CD14-positive monocyte (primary cell): ENCODE measurements around the gene GALNT10. TPM values are rescaled to one million over a fixed set of nuclear protein-coding genes. Genes with fewer than 3 reads are reported as not detected.

Source experiments
- DNase-seq, 3 donors: peaks; one replicate each; pipeline ENCODE4 v3.0.0-alpha.2; 2011 to 2022
- H2AFZ ChIP-seq: 2 replicates; pipeline ENCODE4 v1.6.0; 2012; ENCODE audit warnings: mild to moderate bottlenecking, low read depth, low read length, inconsistent platforms; ENCODE audit not compliant: insufficient read depth, poor library complexity, severe bottlenecking
- H3K27ac ChIP-seq, 2 donors: 1 replicate in 1 of 2; 2 replicates in 1 of 2; pipeline ENCODE4 v1.5.1; 2012 to 2013; ENCODE audit warnings: low read length in 2 of 2, control low read depth in 1 of 2, inconsistent platforms in 1 of 2, low read depth in 1 of 2, mild to moderate bottlenecking in 1 of 2
- H3K27me3 ChIP-seq, 2 donors: one replicate each; pipeline versions ENCODE4 v1.6.0 to v1.6.1; 2011 to 2013; ENCODE audit warnings: low read length in 2 of 2; ENCODE audit not compliant: control insufficient read depth in 2 of 2, insufficient read depth in 2 of 2
- H3K36me3 ChIP-seq, 2 donors: replicated peaks in 1 of 2; 1 replicate in 1 of 2; 2 replicates in 1 of 2; pipeline versions ENCODE4 v1.5.1 to v1.6.1; 2012 to 2013; ENCODE audit warnings: low read length in 2 of 2, control low read depth in 1 of 2, inconsistent platforms in 1 of 2, mild to moderate bottlenecking in 1 of 2; ENCODE audit not compliant: insufficient read depth in 2 of 2, control insufficient read depth in 1 of 2
- H3K4me1 ChIP-seq, 2 donors: 1 replicate in 1 of 2; 2 replicates in 1 of 2; pipeline versions ENCODE4 v1.5.1 to v1.6.1; 2012 to 2013; ENCODE audit warnings: low read length in 2 of 2, control low read depth in 1 of 2, inconsistent platforms in 1 of 2, mild to moderate bottlenecking in 1 of 2, moderate library complexity in 1 of 2; ENCODE audit not compliant: insufficient read depth in 2 of 2, control insufficient read depth in 1 of 2
- H3K4me2 ChIP-seq: replicated peaks from 2 replicates; pipeline ENCODE3; 2012; ENCODE audit warnings: low read length, moderate library complexity, mild to moderate bottlenecking; ENCODE audit not compliant: poor library complexity, severe bottlenecking; ENCODE audit errors: extremely low read depth
- H3K4me3 ChIP-seq, 3 experiments: fragments of 200-600 bp in 1 of 3; sonication (generic) in 1 of 3; replicated peaks in 1 of 3; 1 replicate in 2 of 3; 2 replicates in 1 of 3; pipeline ENCODE4 v1.5.1; 2011 to 2013; ENCODE audit warnings: low read length in 3 of 3, mild to moderate bottlenecking in 3 of 3, control low read depth in 2 of 3, low read depth in 2 of 3, inconsistent platforms in 1 of 3, moderate library complexity in 1 of 3
- H3K79me2 ChIP-seq: 2 replicates; pipeline ENCODE4 v1.6.0; 2012; ENCODE audit warnings: mild to moderate bottlenecking, control low read depth, inconsistent platforms, low read length, moderate library complexity; ENCODE audit not compliant: insufficient read depth
- H3K9ac ChIP-seq: 2 replicates; pipeline ENCODE4 v1.6.0; 2017; ENCODE audit warnings: low read length, mild to moderate bottlenecking; ENCODE audit not compliant: insufficient read depth, poor library complexity, severe bottlenecking
- H3K9me3 ChIP-seq, 2 donors: replicated peaks in 1 of 2; 1 replicate in 1 of 2; 2 replicates in 1 of 2; pipeline versions ENCODE4 v1.5.1 to v1.6.1; 2012 to 2013; ENCODE audit warnings: low read length in 2 of 2, control low read depth in 1 of 2; ENCODE audit not compliant: control insufficient read depth in 1 of 2, insufficient read depth in 1 of 2
- H4K20me1 ChIP-seq: 2 replicates; pipeline ENCODE4 v1.6.0; 2012; ENCODE audit warnings: mild to moderate bottlenecking, low read length, control low read depth, moderate library complexity; ENCODE audit not compliant: insufficient read depth
- H3K27ac Mint-ChIP-seq, 7 donors: one replicate each; pipeline ENCODE4 v1.8.0; 2020; ENCODE audit warnings: mild to moderate bottlenecking in 7 of 7, mixed read lengths in 7 of 7, moderate library complexity in 6 of 7, inconsistent platforms in 2 of 7
- H3K27me3 Mint-ChIP-seq, 3 donors: one replicate each; pipeline ENCODE4 v1.8.0; 2021 to 2022; ENCODE audit warnings: low read depth in 3 of 3, mild to moderate bottlenecking in 3 of 3, mixed read lengths in 3 of 3, moderate library complexity in 3 of 3, inconsistent platforms in 1 of 3
- H3K36me3 Mint-ChIP-seq, 2 donors: one replicate each; pipeline ENCODE4 v1.8.0; 2020; ENCODE audit warnings: mixed read lengths in 2 of 2, inconsistent platforms in 1 of 2, mild to moderate bottlenecking in 1 of 2
- H3K4me1 Mint-ChIP-seq: one replicate; pipeline ENCODE4 v1.8.0; 2020; ENCODE audit warnings: mild to moderate bottlenecking, mixed read lengths
- H3K4me3 Mint-ChIP-seq, 2 donors: one replicate each; pipeline ENCODE4 v1.8.0; 2020; ENCODE audit warnings: mild to moderate bottlenecking in 2 of 2, mixed read lengths in 2 of 2, moderate library complexity in 1 of 2
- H3K9me3 Mint-ChIP-seq, 7 donors: one replicate each; pipeline ENCODE4 v1.8.0; 2020 to 2022; ENCODE audit warnings: mixed read lengths in 7 of 7, mild to moderate bottlenecking in 6 of 7, moderate library complexity in 6 of 7, inconsistent platforms in 2 of 7
- WGBS: methylation state at CpG from one replicate; pipeline ENCODE4 v1.1.5; 2013; ENCODE audit warnings: missing lambda C conversion rate; ENCODE audit not compliant: insufficient coverage; 5-methylcytosine and 5-hydroxymethylcytosine counted together
- intact Hi-C, 2 donors: fragments of 100-400 bp; cut with micrococcal nuclease; formaldehyde crosslinking; loops; one replicate each; pipeline versions ENCODE4 v1.15.0 to v1.15.1; 2023
- polyA plus RNA-seq, 3 donors: library from polyadenylated mRNA; depleted of rRNA in 1 of 3; unstranded in 2 of 3; stranded (reverse) in 1 of 3; fragments of 300-500 nt in 2 of 3; fragments of >200 nt in 1 of 3; fragmentation: Illumina TruSeq in 2 of 3; gene quantifications; 1 replicate in 2 of 3; 2 replicates in 1 of 3; pipeline ENCODE4 v1.2.3, GENCODE V29; 2012 to 2021
- TF ChIP-seq, protein P1 (sequence below): fragments of 200-600 bp; IDR thresholded peaks from one replicate; pipeline ENCODE4 v1.8.0; 2022; ENCODE audit warnings: antibody characterized with exemption, mild to moderate bottlenecking

Gene GALNT10
- polyA plus RNA-seq, 3 donors: 6.2 to 11.6 (median 7.3) TPM

DNA sequence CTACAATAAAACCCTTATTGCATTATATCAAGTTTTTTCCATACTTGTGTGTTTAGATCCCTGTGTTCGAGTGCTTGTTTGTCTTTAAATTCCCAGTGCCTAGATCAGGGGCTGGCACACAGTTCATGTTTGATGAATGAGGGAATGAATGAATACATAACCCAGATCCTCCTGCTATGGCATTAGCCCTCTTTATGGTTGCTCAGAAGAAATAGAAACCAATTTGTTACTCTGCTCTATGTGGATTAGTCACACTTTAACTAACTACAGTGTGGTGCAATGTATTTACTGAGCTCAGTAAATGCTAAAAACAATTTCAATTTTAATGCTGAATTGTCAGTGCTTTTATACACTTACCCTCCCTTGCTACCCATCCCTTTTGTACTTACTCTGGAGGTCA is 16.4 kb upstream of the GALNT10 start:
- no peak overlapping the region for H3K4me2 ChIP-seq
- intact Hi-C loops: no loop called here
- WGBS: no CpG with 5 or more reads among the region's 1 CpG
- H3K27ac ChIP-seq: no peak overlapping the region
- H3K4me3 ChIP-seq: no peak overlapping the region
- H3K4me1 ChIP-seq: no peaks in the 10 kb centered on the region
- no peak overlapping the region for H3K9ac ChIP-seq
- Mint-ChIP-seq H3K9me3 (peaks cover 0 to 5% (median 0%) of the 10 kb centered on the region in 7 donors), H3K27me3 (peaks cover 5 to 8% (median 7%) of the 10 kb centered on the region in 3 donors), H3K4me1 (peaks cover 6% of the 10 kb centered on the region), H3K27ac (no peak overlapping the region), H3K4me3 (no peak overlapping the region), H3K36me3 (no peaks in the 10 kb centered on the region)
- H3K79me2 ChIP-seq: no peaks in the 10 kb centered on the region
- H4K20me1 ChIP-seq: no peaks in the 10 kb centered on the region
- no peaks in the 10 kb centered on the region for H3K36me3 ChIP-seq
- no peaks in the 10 kb centered on the region for H3K27me3 ChIP-seq
- no peaks in the 10 kb centered on the region for H3K9me3 ChIP-seq
- DNase-seq: no peak
- no peak overlapping the region for H2AFZ ChIP-seq
- TF ChIP-seq, protein P1, sequence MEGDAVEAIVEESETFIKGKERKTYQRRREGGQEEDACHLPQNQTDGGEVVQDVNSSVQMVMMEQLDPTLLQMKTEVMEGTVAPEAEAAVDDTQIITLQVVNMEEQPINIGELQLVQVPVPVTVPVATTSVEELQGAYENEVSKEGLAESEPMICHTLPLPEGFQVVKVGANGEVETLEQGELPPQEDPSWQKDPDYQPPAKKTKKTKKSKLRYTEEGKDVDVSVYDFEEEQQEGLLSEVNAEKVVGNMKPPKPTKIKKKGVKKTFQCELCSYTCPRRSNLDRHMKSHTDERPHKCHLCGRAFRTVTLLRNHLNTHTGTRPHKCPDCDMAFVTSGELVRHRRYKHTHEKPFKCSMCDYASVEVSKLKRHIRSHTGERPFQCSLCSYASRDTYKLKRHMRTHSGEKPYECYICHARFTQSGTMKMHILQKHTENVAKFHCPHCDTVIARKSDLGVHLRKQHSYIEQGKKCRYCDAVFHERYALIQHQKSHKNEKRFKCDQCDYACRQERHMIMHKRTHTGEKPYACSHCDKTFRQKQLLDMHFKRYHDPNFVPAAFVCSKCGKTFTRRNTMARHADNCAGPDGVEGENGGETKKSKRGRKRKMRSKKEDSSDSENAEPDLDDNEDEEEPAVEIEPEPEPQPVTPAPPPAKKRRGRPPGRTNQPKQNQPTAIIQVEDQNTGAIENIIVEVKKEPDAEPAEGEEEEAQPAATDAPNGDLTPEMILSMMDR: no peak

DNA sequence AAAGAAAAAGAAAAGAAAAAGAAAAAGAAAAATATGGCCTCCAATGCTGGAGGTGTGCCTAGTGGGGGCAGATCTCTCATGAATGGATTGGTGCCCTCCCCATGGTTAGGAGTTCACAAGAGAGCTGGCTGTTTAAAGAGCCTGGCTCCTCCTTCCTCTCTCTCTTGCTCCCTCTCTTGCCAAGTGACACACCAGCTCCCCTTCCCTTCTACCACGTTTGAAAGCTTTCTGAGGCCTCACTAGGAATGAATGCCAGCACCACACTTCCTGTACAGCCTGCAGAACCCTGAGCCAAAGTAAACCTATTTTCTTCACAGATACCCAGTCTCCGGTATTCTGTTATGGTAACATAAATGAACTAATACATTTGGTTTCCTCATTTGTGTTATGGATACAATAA is 14.4 kb upstream of the GALNT10 start:
- WGBS: no CpG with 5 or more reads among the region's 2 CpGs
- H4K20me1 ChIP-seq: no peaks in the 10 kb centered on the region
- no peaks in the 10 kb centered on the region for H3K79me2 ChIP-seq
- no peak overlapping the region for H3K4me2 ChIP-seq
- no peak for DNase-seq
- peaks cover 0 to 5% (median 0%) of the 10 kb centered on the region in 7 donors for H3K9me3 Mint-ChIP-seq
- intact Hi-C loops: loop anchor here in 1 of 2 donors (5.0 kb wide), 1 partner anchor 104 kb away; no protein-coding TSS in a partner anchor
- peaks cover 6% of the 10 kb centered on the region for H3K4me1 Mint-ChIP-seq
- H3K27me3 ChIP-seq: no peaks in the 10 kb centered on the region
- H3K27me3 Mint-ChIP-seq: peaks cover 9 to 14% (median 13%) of the 10 kb centered on the region in 3 donors
- H3K4me1 ChIP-seq: no peaks in the 10 kb centered on the region
- H3K36me3 ChIP-seq: no peaks in the 10 kb centered on the region
- no peak overlapping the region for H3K9ac ChIP-seq
- no peak overlapping the region for H3K27ac ChIP-seq
- H3K4me3 ChIP-seq: no peak overlapping the region
- peak overlapping the region in 1 of 7 donors; percentile 28 for H3K27ac Mint-ChIP-seq
- H3K4me3 Mint-ChIP-seq: no peak overlapping the region
- TF ChIP-seq, protein P1: no peak
- no peaks in the 10 kb centered on the region for H3K9me3 ChIP-seq
- no peaks in the 10 kb centered on the region for H3K36me3 Mint-ChIP-seq
- H2AFZ ChIP-seq: no peak overlapping the region
